Germinal center (tissue), 1 donor: Measurements from ENCODE around the gene WWOX.

Experiments
- DNase-seq: peaks from one replicate; pipeline ENCODE4 v3.0.0; 2012; ENCODE audit warnings: mixed read lengths, low spot score

WWOX gene

DNA sequence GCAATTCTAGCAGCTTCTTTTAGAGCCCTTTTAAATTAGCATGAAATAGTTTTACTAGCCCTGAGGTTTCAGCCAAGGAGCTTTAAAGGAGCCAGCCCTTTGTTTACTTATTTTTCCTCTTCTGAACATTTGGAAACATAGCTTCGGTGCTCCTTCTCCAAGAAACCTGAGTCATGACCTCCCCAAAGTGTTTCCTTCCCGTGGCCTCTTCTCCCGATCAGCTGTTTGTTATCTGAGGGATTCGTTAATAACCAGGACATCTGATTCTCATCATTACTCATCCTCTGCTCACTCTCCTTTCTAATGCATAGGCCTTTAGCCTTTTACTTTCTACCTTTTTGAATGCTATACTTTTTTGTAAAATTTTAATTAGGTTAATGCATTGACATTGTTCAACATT is 204.5 kb downstream of the WWOX start:
- DNase-seq: no peak

DNA sequence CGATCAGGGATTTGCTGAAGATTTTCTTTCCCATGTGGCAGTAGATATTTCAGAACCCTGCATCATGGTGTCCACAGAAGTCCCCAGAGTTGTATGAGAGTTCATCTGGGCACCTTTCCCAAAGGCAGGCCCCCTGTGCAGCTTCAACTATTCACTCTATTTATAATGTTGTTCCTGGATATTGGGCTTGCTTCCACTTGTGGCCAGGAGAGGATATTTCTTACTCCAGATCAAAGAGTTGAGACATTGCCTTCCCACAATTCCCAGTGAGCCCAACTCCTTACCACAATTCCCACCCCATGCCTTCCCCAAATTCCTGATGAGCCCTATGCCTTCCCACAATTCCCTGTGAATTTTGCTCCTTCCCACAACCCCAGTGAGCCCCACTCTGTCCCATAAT is 206.9 kb downstream of the WWOX start:
- no peak for DNase-seq

DNA sequence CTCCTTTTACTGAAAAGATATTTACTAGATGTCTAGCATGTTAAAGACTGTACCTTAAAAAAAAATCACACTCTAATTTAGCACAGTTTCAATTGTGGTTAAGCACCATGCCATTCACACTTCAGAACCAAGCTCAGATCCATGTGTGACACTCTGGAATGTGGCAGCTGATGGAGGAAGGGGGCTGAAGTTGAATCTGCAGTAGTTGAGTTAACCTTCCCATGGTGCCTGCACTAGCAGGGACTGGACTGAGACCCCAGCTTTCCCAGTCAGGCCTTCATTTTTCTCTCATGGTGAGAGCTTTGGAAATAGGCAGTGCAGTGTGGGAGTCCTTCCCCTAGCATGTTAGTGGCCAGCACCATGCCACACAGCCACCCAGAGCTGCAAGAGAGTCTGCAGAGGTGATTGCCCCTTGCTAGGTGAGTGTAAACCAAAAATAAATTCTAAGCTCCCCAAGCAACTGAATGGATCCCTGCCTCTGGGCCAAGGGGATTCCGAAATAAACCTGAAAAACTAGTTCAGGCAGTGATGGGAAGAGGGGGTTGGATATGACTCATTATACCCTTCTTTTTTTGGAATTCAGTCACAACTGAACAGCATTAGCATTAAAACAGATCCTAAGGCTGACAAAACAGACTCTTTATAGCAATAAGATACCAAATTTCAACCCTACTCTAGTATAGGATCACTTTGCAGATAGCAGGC is 208.5 kb downstream of the WWOX start:
- DNase-seq: no peak

DNA sequence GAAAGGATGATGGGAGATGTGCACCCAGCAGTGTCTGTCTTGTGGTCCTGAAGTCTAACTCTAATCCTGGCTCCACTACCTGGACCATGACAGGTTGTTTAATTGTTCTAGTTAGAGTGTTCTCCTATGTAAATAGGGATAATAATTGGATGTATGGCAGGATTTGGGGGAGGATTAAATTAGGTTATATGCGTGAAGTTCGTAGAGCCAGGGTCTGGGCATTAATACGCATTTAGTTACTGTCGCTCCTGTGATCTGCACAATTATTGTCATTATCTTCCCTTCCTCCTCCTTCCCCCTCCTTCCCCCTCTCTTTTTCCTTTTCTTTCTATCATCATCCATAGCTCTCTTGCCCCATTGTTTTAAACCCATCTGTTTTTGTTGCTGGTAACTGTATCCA is 210.3 kb downstream of the WWOX start:
- no peak for DNase-seq

DNA sequence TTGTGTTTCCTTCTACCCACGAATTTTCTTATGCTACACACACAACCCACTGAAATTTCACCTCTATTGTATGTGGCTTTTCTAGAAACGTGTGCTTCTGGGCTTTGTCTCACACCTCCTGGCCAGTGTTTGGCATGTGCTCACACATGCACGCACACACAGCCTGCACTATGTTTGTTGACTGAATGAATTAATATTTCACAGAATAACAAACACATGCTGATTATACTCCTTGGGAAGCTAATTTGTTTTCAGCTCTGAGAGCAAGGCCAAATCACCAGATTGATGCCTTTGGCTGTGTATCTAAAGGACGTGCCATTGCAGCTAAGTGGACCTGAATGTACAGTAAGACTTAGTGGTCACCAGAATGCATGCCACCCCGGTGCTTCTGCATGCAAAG is 210.7 kb downstream of the WWOX start:
- DNase-seq: no peak

DNA sequence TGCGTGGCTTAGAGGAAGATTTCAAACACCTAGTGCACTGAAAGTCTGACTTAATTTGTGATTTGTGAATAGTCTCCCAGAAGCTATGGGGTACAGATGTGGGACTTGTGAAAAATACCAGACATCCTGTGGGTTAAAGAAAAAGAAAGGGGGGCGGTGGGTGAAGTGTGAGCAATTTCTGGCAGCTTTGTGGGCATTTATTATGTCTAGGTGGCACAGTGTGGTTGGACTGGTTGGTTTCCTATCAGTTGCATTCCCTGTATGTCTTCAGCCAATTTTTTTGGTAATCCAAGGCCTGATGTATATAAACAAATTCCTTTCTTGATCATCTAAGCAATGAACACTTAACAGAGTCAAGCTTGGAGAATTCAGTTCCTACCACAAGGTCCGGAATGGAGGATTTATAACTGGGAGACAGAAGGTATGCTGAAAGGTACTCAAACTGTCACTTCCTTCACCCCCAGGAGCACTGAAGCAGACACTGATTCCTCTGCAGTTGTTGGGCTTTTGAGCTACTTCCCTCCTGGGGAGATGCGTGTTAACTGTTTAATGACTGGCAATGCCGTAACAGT is 211.6 kb downstream of the WWOX start:
- DNase-seq: no peak

DNA sequence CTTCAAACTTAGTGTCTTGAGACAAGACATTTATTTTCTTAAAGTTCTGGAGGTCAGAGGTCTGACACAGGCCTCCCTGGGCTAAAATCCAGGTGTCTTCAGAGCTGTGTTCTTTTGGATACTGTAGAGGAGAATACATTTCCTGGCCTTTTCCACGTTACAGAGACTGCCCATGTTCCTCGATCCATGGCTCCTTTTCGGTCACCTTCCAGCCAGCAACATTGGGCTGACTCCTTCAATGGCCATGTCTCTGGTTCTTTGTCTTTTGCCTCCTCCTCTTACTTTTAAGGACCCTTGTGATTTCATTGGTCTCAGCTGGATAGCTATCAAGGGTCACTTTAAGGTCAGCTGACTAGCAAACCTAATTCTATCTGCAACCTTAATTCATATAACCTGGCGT is 212.4 kb downstream of the WWOX start:
- DNase-seq: no peak

DNA sequence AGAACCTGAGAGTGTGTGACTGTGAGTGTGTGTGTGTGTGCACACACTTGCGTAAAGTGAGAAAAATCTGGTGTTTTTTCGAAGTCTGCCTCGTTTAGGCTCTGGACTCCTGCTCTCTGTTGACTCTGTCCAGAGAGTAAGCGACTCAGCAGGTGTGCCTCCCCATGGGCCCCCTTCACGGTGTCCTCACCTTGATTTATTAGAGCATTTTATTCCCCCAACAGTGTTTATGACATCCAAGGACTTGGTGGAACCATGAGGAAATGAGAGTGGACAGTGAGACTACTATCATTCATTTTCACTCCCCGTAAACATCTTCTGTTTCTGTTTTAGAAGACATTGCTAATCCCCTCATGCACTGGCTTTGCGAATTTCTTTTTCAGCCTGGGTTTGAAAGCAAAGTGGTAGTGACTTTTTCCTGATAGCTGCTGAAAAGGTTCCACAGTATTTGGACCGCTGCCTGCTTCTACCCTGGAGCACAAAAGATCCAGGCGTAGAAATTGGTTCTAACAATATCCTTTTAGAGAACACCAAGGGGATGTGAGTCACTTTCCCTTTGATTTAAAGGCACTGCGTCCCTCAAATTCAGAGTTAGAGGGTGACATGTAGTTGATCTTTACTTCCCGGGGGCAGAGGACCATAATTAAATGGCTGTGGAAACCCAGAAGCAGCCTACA is 218.2 kb downstream of the WWOX start:
- DNase-seq: no peak

DNA sequence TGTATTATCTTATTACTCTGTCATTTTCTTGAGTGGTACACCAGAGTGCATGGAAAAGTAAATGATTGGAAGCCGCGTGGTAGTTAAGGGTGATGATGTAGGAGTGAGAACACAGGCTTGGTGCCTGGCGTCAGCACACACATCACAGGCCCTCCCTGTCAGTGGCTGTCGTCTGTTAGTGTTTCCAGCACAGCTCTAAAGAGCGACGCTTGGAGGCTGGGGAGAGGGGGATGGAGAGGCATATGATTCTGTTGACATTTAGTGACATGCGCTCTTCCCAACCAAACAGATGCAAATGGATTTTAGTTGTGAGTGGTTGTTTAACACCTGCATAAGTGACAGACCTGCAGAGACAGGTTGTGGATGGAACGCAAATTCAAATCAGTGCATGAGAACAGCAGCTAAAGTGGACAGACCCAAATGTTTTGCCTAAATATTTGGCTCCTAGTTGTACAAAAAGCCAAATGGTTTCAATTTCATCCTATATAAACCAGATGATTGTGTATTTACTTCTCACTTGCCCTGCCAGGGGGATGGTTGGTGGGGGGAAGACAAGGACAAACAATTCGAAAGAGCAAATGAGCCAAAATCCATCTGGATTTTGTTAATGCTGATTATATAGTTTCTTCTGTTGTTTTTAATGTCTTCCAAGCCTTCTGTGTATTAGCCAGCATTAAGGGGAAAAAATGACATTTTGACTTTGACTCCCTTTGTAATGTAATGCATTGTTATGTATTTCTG is 222.3 kb downstream of the WWOX start:
- no peak for DNase-seq

DNA sequence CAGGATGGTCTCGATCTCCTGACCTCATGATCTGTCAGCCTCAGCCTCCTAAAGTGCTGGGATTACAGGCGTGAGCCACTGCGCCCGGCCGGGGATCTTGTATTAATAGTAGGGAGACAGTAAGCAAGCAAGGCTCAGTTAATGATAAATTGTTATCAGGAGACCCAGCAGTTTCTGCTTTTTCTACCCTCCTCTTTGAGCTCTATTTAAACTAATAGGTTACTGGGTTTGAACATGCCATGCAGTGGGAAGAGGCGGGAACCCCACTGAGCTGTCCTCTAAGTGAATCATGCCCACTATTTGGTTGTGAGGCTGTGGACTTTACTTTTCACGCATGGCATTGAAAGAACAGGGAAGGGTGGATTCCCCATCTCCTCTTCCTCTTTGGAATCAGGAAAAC is 223.9 kb downstream of the WWOX start:
- no peak for DNase-seq

DNA sequence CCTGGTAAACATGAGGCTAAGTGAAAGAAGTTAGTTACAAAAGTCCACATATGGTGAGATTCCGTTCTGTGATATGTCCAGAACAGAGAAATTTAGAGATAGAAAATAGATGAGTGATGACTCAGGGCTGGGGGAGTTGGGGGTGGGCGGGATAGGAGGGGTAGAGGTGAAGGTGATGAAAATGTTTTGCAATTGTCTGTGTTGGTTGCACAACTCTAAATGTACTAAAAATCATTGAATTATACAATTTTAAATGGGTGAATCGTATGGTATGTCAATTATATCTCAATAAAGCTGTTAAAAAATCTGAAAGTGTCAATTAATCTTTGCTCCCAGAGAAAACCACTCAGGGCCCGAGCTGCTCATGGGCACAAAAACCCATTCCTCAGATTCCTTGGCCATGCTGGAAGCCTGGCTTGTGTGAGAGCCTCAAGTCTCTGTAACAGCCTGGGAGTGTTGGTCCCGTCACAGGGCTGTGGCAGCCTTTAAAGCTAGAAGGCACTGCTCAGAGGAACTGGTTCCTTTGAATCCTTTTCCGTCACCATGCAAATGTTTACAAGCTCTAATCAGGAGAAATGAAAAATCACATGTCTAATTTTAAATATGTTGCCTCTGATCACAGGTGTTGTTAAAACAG is 225.3 kb downstream of the WWOX start:
- DNase-seq: no peak

DNA sequence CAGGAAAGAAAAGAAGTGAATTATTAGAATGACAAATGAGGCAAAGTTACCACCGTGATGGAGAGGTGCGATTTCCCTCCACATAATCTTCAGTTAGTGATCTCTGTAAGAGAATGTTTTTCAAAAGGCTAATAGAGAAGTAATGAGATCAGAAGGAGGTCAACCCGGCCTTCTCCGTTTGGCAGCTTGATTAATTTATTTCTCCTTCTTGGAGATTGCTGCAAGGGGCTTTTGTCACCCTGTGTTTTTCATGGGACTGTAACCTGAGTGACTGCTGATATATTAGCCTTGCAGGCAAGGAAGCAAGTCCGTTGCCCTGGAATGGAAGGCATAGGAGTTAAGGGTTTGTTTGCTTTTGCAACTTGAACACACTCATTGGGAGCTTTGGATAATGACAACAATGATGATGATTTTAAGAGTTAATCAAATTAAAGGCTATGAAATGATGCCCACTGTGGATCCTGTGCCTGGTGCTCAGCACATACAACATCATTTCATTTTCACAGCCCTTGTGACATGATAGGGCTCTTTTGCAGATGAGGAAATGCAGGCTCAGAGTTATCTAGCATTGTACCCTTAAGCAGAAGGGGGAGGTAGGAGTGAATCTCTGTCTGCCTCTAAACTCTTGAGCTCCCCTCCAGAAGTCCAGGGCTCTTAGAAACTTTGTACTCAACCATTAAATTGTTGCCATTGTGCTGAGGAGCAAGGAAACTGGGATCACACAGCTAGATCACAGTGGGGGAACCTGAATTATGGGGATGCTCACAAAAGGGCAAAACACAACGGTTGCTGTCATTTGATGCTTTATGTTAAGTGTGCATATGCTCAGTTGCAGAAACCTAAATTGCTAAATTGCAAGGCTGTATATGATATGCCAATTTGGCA is 226.3 kb downstream of the WWOX start:
- no peak for DNase-seq

DNA sequence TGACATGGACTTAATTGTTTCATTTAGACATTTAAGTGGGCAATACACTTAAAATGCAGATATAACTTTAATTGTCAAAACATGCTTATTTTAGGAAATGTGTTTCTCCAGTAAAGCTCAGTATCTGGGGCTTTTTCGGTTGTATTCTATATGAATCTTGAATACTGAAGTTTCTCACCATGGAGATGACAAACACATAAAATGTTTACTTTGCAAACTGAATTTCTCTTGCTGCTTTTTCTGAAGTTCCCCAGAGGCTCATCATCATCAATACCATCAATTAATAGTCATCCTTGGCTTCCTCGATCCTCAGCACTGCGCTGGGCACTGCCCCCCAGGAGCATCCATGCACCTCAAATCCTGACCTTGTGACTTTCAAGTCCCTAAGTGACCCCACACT is 227.3 kb downstream of the WWOX start:
- DNase-seq: no peak

DNA sequence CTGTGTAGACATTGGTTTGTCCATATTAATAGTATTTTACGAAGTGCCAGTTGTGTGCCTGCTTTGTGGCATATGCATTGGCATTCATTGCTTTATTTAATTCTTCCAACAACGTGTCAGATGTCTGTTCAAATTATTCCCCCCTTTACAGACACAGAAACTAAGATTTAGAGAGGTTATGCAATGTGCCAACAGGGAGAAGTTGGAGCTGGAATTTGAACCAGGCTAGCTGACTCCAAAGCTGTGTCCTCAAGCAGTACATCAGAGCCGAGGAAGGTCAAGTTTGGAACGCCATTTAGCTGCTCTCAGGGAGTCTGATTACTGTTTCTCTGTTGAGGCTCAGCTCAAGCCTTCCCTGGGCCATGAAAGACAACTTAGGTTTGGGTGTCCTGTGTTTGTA is 232.3 kb downstream of the WWOX start:
- DNase-seq: no peak

DNA sequence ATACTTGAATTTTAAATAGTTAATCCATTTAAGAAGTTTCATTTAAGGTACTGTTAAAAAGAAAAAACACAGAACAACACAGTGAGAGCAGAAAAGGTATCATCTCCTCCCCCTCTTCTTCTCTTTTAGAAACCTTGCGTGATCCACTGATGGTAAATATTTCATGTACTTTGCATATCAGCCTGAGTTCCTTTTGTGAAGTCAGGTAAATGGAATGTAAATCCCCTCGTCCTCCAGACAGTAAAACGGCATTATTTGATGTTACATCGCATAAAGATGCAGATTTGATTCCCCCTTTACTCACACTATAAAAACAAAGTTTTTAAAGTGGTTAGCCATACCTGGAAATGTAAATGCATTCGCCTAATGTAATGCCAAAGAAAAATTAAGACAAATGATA is 234.4 kb downstream of the WWOX start:
- no peak for DNase-seq

DNA sequence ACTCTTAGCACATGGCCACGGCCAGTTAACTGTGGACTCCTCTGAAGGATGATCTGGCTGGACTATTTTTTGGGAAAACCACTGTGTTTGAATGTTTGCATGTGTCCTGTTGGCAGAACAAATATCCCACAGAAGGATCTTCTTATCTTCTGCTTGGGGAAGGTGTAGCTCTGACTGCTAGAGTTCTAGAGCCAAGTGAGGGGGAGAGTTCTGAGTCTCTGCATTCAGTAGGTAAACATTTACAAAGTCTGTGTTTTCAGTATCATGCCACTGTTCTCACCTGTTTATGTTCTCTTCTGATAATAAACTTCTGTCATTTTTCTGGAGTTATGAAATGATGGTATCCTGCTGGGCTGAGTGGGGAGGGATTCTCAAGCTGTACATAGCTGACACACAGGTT is 241.1 kb downstream of the WWOX start:
- no peak for DNase-seq

DNA sequence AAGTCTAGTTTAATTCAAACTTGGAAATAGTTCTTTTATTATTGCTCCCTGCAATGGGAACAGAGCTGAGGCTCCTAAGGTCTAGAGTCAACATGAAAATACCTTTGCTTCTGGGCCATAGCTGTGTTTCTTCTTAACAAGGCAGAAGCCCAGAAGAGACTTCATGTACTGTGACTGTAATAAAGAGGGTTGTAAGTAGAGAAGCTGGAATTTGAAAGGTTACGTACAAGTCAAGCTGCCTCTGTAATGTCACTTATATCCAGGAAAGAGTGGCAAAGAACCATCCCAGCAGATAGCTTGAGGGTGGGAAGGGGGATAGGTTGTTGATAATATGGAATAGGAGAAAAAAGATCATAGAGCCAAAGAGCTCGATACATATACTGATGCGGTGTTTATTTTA is 248.6 kb downstream of the WWOX start:
- DNase-seq: no peak

DNA sequence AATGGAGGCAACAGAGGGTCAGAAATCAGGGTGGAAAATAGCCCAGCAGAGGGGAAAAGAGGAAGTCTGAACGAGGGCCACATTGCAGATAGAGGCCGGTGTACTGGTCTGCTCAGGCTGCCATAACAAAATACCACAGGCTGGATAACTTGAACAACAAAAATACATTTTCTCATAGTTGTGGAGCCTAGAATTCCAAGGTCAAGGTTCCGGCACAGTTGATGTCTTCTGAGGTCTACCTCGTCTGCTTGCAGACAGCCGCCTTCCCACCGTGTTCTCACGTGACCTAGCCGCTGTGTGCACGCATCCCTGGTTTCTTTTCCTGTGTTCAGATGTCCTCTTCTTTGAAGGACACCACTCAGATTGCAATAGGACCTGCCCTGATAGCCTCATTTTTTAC is 249.4 kb downstream of the WWOX start:
- no peak for DNase-seq

DNA sequence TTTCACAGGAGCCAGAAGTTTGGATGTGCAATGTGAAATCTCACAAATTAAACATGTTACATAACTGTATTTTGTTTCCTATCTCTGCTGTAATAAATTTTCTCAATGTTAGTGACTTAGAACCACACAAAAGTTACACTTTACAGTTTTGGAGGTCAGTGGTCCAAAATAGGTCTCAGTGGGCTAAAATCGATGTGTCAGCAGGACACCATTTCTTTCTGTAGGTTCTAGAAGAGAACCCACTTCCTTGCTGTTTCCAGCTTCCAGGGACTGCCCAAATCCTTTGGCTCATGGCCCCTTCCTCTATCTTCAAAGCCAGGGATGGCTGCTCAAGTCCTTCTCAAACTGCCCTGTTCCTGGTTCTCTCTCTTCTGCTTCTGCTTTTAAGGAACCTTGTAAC is 252.7 kb downstream of the WWOX start:
- DNase-seq: no peak

DNA sequence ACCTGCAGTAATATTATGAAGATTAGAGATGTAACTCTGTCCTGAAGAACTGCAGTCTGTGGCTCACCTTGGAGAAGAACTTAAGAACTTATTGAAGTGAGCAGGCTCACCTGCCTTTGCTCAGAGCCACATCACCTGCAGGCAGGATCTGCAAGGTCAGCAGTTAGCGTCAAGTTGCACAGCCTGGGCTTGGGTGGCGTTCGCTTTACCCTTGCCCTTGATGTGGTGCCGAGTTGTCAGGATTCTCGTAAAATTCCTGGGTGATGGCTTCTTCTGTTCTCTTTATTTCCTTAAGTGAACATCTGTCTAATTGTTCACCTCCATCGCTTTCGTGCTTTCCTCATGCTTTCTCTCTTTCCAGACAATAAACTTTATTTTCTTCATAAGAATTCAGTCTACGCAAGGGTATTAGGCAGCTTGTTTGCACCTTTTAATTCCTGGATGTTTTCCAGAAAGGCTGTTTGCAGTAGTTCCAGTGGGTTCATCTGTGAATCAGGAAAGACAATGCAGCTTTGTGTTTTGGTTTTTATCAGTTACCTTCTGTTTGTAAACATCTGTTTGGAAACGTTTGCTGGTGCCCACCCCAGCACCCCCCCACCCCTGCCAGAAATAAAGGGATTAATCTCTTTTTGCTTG is 254.3 kb downstream of the WWOX start:
- DNase-seq: no peak

DNA sequence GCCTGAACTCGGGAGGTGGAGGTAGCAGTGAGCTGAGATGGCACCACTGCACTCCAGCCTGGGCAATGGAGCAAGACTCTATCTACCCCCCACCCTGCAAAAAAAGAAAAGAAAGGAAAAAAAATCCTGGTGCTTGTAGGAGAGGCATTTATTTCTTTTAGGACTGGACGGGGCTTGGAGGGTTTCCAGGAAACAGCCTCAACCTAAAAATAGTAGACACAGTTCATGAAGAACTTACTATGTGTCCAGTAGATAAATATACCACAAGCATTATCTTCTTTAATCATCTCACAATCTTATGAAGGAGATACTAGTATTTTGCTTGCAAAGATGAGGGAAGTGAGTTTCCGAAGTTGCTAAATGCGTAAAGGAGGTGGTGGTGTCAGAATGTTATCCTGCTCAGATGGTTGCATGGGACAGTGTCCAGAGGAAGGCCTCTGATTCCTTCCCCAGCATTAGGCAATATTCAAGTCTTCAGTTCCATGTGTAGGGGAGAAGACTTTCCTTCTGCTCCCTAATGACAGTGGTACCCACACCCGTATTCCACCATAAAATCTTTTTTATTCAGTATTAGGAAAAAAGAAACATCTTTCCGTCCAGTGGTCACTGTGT is 263.2 kb downstream of the WWOX start:
- DNase-seq: no peak
